Measurements from ENCODE around the gene CYTH4. TPM values are rescaled to one million over a fixed set of nuclear protein-coding genes. Genes with fewer than 3 reads are reported as not detected.

CYTH4 gene
- polyA plus RNA-seq, 12 donors, result 3.9 to 13.7 (median 5.1) TPM; not detected in 1

DNA sequence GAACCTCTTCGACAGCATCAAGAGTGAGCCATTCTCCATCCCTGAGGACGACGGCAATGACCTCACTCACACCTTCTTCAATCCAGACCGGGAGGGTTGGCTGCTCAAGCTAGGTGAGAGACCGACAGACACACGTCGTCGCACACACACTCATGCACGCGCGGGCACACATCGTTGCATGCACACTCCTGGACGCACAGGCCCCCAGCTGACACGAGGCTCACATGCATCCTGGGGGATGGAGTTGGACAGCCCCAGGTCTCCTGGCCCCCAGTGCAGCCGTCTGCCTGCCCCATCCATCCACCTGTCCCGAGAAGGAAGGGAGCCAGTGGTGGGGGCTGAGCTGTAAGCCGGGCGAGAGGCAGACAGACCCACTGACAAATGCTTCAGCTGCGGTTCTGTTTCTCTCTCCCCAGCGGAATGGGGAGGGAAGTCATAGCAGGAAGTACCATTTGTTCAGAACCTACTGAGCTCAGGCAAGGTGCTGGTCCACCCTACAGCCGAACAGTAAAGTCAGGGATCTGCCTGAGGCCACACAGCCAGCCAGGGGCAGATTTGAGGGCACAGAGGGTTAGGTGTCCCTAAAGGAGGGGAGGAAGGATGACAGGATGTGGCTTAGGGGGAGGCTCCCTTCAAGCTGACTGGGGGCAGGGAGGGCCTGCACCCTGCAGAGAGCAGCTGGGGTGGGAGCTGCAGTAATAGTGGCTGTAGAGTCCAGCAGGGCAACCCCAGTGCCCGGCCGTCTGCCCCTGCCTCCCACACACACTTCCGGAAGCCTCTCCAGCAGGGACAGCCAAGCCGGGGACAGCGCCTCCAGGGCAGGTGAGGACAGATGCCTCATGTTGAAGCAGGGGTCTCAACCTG is 27.1 kb downstream of the CYTH4 start:
- no peak for DNase-seq

DNA sequence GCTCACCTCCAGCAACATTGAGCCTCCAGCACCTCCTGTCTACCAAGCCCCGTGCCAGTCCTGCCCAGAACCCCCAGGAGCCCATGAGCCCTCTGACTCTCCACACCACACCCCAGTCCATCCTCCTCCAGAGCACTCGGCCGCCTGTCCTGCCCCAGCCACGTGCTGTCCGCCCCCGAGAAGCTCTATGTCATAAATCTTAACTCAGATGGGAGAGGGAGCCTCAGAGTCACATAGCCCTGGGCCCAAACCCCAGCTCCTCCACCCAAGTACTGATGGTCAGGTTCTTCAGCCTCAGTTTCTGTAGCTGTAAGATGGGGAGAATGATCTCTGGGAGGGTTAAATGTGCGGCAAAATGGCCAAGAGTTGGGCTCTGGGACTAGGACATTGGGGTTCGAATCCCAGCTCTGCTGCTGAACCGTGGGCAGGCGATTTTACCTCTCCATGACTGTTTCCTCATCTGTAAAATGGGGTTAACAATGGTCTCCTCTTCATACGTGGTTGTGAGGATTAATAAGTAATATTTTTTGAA is 27.8 kb downstream of the CYTH4 start:
- DNase-seq, result no peak

DNA sequence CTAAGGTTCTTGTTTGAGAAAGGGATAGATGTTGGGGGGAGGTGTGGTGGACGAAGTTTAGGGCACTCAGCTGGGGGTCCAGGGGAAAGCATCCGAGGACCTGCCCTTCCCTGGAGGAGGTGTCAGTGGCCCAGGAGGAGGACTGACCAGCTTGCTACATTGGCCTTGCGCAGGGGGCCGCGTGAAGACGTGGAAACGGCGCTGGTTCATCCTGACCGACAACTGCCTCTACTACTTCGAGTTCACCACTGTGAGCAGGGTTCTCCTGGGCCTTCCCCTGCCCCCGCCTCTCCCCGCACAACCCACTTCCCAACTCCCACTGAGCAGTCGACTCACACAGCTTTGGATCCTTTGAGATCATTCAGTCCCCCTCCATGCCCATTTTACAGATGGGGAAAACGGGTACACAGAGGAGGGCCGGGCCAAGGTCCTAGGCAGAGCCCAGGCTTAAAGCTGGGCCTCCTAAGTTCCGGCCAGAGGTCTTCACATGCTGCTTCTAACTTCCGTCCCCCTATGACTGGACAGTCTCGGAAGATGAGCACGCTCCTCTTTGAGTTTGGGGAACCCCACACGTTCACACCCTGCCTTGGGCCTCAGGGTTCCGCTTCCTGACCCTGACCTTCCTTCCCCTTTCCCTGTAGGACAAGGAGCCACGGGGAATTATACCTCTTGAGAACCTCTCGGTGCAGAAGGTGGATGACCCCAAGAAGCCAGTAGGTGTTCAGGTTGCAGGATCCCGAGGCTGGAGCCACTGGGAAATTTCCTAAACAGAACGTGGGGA is 28.7 kb downstream of the CYTH4 start:
- DNase-seq, result no peak

DNA sequence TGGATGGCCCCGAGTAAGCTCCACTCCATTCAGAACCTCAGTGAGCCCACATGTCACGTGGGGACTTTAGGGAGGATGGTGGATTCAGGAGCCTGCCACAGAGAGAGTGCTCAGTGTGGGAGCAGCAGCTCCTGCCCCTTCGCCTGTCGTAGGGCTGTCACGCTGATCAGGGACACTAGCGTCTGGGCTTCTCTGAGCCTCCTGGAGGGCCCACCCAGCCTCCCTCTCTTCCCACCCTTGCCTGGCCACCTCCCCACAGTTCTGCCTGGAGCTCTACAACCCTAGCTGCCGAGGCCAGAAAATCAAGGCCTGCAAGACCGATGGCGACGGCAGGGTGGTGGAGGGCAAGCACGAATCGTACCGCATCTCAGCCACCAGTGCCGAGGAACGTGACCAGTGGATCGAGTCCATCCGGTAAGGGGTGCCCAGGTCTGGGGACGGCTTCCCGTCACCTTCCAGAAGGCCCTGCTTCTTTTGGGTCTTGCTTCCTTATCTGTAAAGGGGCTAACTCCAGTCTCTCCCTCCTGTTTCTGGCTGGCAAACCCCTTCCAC is 29.5 kb downstream of the CYTH4 start:
- DNase-seq, result no peak

DNA sequence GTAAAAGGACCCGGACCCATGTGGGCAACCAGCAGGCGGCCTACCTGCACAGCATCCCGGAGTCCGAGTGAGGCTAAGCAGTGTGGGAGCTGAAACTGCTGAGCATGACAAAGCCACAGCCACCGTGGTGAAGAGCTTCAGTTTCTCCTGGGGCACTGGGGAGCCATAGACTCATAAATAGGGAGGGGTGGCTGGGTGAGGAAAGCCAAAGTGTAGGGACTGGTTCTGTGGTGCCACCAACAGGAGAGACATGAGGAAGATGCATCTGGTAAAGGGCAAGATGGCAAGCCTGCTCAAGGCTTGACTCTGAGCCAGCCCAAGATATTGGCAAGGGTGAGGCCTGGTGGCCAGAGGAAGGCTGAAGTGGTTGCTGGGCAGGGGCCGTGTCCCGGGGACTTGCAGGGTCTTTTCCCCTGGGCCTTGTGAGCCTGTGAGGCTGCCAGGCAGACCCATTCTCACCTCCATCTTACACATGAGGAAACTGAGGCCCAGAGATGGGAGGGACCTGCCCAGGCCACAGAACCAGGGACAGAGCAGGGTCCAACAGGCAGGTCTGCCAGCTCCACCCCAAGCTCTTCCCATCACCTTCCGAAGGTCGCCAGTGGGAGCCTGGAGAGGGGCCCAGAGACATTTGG is 30.4 kb downstream of the CYTH4 start:
- no peak for DNase-seq

DNA sequence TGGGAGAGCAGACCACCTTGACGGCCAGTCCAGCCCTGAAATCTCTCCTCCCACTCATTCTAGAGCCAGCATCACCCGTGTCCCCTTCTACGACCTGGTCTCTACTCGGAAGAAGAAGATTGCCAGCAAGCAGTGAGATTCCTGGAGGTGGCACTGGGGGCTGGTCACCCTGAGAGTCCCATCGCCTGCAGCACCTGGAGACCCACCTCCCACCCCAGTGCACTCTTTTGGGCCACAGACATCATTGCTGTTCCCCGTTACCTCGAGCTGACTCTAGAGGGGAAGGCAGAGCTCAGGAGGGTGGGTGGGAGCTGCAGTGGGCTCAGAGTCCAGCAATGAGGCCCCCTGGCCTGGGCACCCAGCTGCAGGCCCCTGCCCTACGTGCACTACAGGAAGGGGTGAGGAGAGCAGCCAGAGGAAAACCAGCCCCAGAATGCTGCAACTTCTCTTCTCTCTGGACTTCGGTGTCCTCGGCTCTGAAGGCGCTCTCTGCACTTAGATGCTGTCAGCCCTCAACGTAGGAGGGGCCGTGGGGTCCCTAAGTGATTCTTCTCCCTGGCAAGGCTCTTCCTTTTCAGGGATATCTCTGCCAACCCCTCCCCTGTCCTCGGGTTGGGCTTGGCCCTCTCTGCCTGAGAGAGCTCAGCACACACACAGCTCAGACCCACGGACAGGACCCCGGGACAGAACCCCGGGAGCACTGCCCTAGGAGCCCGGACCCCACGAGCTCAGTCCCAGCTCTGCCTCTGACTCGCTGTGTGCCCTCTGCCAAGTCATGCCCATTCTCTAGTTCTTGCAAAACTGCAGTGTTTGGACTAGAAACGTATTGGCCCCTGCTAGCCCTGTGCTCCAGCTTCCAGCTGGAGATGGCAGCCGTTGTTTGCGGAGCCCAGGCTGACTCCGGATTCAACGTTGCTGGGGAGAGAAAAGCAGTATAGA is 31.3 kb downstream of the CYTH4 start:
- no peak for DNase-seq

DNA sequence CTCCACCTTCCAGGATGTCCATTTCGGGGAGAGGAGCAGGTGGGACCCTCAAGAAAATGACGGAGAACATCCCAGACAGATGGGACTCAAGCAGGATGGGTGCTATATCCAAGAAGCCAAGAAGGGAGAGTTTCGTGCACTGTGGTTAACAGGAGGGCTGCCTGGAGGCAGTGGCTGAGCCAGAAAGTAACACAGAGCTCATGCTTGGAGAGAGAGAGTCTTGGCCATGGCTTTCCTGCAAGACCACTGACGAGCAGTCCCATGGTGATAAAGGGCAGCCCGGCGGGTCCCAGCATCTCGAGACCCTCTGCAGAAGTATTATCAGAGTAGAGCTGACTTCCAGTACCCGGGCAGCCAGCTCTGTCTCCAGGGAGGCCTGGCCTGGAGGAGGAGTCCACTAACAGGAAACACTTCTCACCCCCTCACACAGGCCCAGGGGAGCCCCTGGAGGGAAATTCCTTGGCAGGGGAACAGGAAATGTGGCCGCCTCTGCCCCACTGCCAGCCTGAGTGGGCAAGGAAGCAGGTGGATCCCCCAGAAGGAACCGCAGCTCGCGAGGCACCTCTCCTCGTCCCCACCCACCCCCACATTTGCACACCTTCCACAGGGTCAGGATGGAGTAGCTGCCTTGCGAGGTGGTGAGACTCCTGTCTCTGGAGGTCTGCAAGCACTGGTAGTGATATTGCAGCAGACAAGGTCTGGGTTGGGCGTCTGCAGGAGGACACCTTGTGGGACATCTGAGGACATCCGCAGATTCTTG is 32.2 kb downstream of the CYTH4 start:
- no peak for DNase-seq

DNA sequence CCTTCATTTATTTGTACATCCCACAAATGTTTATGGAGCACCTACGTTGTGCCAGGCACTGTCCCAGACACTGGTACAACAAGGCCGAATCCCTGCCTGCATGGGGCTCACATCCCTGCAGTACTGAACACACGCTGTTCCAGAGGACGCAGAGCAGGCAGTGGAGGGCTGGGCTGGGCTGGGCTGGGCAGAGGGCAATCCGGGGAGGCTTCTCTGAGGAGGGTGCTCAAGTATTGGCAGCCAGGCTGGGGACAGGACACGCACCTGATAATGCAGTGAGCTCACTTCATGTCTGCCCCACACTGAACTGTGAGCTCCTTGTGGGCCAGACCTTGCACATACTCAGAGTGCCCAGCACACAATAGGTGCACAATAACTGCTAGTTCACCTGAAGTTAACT is 34.1 kb downstream of the CYTH4 start:
- DNase-seq, result no peak

DNA sequence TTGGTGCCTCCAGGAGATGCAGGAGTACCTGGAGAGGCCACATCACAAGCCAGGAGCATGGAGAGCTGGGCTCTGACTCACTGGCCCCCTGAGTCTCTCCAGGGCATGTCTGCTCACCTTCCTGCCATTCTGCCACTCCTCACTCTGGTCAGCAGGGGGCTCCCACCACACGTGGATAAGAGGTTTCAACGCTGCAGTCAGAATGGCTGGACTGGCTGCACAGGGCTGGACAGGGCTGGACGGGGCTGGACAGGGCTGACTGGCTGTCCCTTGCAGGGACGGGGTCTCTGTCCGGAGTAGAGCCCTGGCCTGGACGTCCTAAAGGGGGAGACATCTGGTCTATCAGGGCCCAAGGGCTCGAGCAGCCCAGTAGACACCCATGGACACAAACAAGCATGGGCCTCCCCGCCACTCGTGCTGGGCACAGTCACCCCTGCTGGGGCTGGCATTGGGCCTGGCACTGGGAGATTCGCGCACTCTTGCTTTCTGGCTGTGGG is 34.6 kb downstream of the CYTH4 start:
- DNase-seq, result peak; percentile 78

DNA sequence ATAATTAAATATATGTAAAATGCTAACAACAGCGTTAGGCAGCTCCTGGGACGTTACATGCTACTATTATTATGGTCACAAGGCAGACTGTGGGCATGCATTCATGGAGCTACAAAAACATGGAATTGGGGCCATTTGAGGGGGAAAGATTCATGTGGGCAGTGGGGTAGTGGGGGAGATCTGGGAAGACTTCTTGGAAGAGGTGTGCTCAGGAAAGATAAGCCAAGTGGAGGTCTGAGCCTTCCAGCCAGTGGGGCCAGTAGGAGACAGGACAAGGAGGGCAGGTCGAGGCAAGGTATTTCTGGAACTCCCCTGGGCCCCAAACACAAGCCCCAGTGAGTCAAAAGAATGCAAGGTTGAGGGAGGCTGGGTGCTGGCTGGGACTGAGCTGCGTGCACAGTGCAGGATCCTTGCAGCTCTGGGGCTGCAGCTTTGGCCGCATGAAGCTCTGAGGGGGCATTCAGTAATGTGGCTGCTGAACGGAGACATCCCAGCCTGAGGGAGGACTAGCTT is 35.4 kb downstream of the CYTH4 start:
- DNase-seq, result no peak

DNA sequence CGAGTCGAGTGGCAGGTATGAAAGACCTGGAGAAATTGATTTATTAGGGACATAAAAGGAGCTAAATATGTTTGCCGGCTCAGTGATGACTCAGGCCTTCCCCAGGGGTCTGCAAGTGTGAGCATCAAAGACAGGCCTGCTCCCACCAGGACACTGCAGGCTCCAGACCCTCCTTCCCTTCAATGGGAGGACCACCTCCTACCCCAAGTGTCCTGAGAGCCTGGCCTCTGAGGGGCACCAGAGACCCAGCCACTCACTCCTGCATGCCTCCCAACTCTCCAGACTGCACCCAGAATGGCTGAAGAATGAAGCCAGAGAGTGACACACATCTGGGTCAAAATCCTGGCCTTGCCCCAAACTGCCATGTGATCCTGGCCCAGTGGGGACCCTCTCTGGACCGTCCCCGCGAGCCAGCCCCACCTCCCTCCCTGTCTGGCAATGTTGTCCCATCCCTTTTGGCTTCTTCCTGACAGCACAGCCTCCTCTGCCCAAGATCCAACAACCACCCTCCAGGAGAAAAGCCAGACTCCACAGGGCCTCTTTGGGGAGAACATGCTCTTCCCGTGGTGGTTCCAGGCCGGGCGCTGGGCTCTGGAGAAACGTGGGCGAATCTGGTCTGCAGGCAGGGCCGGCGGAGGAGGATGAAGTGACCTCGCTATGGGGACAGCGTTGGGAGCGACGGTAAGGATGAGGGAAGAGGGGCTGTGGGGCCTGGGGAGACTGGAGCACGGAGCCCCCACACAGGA is 36.2 kb downstream of the CYTH4 start:
- DNase-seq, result no peak

DNA sequence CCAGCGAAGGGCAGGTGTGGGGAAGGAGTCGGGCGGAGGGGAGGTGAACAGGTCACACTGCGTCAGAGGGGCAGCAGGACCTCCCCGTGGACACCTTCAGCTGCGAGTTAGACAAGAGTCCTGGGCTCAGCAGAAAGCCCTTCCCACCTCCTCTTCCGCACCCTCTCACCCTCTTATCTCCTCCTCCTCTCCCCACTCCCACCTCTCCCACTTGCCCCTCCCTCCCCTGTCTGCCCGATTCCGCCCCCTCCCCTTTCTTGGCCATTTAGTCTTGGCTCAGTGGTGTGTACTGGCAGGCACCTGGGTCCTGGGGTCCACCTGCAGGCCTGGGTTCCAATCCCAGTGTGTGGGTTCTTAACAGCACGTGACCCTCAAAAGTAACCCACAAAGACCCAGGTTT is 37.2 kb downstream of the CYTH4 start:
- no peak for DNase-seq

DNA sequence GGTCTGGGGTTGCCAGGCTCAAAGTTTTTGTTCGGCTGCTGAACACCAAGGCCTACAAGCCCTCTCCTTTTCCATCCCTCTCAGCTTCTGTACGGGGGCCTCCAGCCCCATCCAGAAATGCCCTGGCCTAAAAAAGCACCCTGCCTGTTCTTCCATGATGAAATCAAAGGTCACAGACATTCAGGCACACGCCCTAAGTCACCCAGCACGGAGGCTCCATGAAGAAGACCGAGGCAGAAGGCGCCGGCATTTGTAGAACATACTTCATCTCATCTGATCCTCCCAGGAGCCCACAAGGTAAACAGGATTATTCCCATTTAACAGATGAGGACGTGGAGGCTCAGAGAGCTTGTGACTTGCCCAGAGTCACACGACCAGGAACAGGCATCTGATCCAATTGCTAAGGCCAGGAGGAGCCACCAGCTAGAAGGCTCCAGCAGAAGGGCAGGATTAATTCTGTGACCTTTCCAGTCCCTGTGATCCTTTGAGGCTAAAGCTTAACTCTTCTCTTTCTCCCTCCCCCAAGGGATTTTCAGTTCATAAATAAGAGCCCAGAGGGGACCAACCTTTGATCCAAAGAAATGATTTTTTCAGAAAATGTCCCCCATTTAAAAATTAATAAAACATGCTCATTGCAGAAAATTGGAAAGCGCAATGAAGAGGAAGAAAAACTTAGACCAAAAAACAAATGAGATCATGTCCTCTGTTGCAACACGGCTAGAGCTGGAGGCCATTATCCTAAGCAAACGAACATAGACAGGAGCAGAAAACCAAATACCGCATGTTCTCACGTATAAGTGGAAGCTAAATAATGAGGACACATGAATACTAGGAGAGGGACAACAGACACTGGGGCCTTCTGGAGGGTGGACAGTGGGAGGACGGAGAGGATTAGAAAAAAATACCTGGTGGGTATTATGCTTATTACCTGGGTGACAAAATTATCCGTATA is 38.7 kb downstream of the CYTH4 start:
- no peak for DNase-seq

DNA sequence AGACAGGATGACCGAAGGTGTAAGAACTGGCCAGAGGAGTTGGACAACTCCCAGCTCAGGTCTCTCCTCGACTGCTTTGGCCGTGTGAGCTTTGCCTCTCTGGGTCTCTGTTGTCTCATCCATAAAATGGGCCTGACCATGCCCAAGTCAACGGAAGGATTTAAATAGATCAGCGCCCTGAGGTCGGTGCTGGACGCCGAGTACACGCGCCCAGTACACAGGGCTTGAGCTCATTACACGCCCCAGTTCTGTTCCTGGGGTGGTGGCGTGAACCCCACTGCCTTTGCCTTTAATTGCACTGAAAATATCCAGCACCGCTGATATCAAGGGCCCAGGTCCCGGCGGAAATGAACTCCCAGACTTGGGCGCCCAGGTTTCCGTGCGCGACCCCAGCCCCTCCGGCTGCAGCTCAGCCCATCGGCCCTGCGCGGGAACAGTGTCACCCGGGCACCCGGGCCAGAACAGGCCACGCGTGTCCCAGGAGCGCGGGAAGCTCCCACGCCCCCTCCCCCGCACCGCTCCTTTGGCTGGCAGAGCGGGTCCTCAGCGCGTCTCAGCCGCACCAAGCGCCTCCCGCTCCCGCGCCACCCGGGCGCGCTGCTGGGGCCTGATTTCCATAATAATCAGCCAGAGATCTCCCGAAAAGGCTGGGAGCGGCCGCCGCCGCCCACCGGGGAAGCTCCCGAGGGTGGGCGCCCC is 42.2 kb downstream of the CYTH4 start:
- no peak for DNase-seq

DNA sequence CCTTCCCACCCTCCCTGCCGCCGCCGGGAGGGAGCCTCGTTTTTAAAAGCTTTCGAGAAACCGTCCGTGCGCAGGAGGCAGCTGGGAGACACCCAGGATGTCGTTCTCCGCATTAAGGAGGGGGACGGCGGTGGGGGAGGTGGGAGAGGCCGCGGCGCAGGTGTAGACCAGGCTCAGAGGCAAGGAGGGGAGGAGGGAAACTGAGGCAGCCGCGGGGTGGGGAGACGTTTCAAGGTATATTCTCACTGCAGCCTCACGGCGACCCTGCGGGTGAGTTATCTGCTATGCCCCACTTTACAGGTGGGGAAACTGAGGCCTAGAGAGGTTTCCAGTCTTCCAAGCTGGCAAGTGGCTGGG is 42.7 kb downstream of the CYTH4 start:
- DNase-seq, result no peak

DNA sequence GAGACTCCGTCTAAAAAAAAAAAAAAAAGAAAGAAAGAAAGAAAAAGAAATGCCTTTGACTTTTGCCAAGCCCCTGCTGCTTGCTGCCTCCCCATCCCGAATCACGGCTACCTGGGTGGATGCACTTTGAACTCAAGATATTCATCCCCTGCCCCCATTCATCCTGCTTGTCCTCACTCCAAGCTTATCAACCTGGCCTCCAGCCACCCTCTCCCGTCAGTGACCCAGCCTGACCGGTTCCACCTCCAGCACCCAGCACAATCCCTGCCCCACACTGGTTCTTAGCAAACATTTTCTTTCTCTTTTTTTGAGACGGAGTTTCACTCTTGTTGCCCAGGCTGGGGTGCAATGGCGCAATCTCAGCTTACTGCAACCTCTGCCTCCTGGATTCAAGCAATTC is 44.4 kb downstream of the CYTH4 start:
- DNase-seq, result no peak

DNA sequence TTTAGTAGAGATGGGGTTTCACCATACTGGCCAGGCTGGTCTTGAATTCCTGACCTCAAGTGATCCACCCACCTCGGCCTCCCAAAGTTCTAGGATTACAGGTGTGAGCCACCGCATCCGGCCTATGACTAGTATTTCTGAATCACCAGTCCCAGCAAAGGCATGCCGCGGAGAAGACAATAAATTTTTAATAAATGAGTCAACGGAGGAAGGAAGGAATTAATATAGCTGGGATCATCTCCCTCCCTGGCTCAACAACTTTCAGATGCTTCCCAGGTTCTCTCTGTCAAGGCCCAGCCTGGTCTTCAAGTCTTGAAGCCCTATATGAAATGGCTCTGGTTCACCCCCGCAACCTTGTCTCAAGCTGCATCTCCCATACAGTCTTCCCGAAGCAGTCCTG is 45.7 kb downstream of the CYTH4 start:
- no peak for DNase-seq

All from muscle of arm (tissue), 12 donors.